HL-60 (cell line): ENCODE measurements around the gene AS3MT.

Experiments used
- DNase-seq, 2 experiments: peaks; one replicate each; pipeline ENCODE4 v3.0.0-alpha.2; 2010 to 2020; ENCODE audit warnings: low read depth in 1 of 2, low spot score in 1 of 2
- H3K27ac ChIP-seq: fragments of 250-450 bp; sonication (Bioruptor Pico); replicated peaks from 2 replicates; pipeline ENCODE4 v1.5.1; 2020; ENCODE audit warnings: mild to moderate bottlenecking, moderate library complexity
- H3K27me3 ChIP-seq: fragments of 250-450 bp; sonication (Bioruptor Pico); 2 replicates; pipeline ENCODE4 v1.5.1; 2021; ENCODE audit warnings: mild to moderate bottlenecking, moderate library complexity; ENCODE audit not compliant: insufficient read depth, poor library complexity, severe bottlenecking
- H3K4me3 ChIP-seq: replicated peaks from 2 replicates; pipeline ENCODE4 v1.5.1; 2011; ENCODE audit warnings: mild to moderate bottlenecking, control low read depth, low read length; ENCODE audit not compliant: insufficient read depth
- CTCF ChIP-seq: IDR thresholded peaks from one replicate; pipeline ENCODE4 v1.5.1; 2011; ENCODE audit warnings: low read length, control low read depth, inconsistent platforms; ENCODE audit not compliant: insufficient read depth
- GABPA ChIP-seq: IDR thresholded peaks from 2 replicates; pipeline ENCODE4 v1.6.1; 2012; ENCODE audit warnings: low read depth
- POLR2AphosphoS5 ChIP-seq: IDR thresholded peaks from 2 replicates; pipeline ENCODE4 v1.6.1; 2012; ENCODE audit warnings: low read depth
- SPI1 ChIP-seq: IDR thresholded peaks from 2 replicates; pipeline ENCODE4 v1.6.1; 2012; ENCODE audit warnings: low read depth, mild to moderate bottlenecking, borderline replicate concordance
- TF ChIP-seq, protein P1 (sequence below): IDR thresholded peaks from 2 replicates; pipeline ENCODE4 v1.6.1; 2012; ENCODE audit warnings: low read depth; ENCODE audit not compliant: insufficient replicate concordance

Gene AS3MT

DNA sequence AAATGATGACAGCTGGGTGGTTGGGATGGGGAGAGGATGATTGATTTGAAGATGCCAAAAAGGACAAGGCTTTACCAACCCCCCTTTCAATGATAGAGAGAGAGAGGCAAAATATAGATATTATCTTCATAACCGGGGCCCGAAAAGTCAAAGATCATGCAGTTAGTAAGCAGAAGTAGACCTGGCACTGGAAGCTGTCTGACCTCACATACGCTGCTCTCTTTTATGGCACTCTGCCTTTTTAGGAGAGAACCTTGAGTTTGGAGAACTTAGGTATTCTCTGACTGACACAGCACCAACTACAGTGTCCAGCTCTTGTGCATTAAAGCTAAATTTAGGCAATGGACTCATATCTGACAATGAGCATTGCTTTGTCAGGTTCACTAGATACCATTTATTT is 79.5 kb downstream of the AS3MT start:
- H3K27me3 ChIP-seq: no peaks in the 10 kb centered on the region
- DNase-seq: no peak
- no peak for TF ChIP-seq GABPA
- TF ChIP-seq, protein P1, sequence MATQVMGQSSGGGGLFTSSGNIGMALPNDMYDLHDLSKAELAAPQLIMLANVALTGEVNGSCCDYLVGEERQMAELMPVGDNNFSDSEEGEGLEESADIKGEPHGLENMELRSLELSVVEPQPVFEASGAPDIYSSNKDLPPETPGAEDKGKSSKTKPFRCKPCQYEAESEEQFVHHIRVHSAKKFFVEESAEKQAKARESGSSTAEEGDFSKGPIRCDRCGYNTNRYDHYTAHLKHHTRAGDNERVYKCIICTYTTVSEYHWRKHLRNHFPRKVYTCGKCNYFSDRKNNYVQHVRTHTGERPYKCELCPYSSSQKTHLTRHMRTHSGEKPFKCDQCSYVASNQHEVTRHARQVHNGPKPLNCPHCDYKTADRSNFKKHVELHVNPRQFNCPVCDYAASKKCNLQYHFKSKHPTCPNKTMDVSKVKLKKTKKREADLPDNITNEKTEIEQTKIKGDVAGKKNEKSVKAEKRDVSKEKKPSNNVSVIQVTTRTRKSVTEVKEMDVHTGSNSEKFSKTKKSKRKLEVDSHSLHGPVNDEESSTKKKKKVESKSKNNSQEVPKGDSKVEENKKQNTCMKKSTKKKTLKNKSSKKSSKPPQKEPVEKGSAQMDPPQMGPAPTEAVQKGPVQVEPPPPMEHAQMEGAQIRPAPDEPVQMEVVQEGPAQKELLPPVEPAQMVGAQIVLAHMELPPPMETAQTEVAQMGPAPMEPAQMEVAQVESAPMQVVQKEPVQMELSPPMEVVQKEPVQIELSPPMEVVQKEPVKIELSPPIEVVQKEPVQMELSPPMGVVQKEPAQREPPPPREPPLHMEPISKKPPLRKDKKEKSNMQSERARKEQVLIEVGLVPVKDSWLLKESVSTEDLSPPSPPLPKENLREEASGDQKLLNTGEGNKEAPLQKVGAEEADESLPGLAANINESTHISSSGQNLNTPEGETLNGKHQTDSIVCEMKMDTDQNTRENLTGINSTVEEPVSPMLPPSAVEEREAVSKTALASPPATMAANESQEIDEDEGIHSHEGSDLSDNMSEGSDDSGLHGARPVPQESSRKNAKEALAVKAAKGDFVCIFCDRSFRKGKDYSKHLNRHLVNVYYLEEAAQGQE: no peak
- no peak for TF ChIP-seq SPI1
- TF ChIP-seq CTCF: no peak
- TF ChIP-seq POLR2AphosphoS5: no peak
- no peak overlapping the region for H3K27ac ChIP-seq
- H3K4me3 ChIP-seq: no peak overlapping the region

DNA sequence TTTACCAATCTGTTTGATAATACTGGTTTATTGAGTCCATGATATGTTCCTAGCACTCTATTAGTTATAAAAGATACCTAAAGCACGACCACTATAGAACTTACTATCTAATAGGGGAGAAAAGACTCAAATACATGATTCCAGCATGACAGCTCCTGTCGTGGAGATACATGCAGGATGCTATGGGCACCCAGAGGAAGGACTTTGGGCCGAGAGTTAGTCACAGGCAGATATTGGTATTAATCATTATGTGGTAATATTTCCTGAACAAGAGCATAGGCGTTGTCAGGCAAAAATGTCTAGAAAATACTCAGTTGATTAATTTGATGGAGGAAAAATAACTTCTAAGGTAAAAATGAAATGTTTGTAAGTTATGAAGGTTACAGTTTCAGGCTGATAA is 80.6 kb downstream of the AS3MT start:
- no peaks in the 10 kb centered on the region for H3K27me3 ChIP-seq
- no peak overlapping the region for H3K27ac ChIP-seq
- no peak overlapping the region for H3K4me3 ChIP-seq
- TF ChIP-seq, protein P1: no peak
- no peak for TF ChIP-seq CTCF
- no peak for TF ChIP-seq GABPA
- no peak for TF ChIP-seq SPI1
- TF ChIP-seq POLR2AphosphoS5: no peak
- no peak for DNase-seq

DNA sequence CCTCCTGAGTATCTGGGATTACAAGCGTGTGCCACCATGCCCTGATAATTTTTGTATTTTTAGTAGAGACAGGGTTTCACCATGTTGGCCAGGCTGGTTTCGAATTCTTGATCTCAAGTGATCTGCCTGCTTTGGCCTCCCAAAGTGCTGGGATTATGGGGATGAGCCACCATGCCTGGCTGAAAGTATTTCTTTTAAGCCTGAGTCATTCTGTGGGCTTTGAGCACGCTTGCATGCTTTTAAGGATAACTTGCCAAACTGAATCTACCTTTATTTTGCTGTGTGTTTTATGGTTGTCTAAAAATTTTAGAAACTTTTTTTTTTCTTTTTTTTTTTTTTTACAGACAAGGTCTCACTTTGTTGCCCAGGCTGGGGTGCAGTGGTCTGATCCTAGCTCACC is 82.0 kb downstream of the AS3MT start:
- H3K27me3 ChIP-seq: no peaks in the 10 kb centered on the region
- no peak for TF ChIP-seq GABPA
- TF ChIP-seq CTCF: no peak
- TF ChIP-seq, protein P1: no peak
- no peak for TF ChIP-seq POLR2AphosphoS5
- no peak for TF ChIP-seq SPI1
- DNase-seq: no peak
- no peak overlapping the region for H3K4me3 ChIP-seq
- no peak overlapping the region for H3K27ac ChIP-seq
